Stimulated activated CD8-positive, alpha-beta memory T cell treated with anti-CD3 and anti-CD28 coated beads, Interleukin-7, amount 100 ng/mL, for 4 hours (primary cell): Measurements from ENCODE around the gene DNM3.
A peak's percentile ranks its signal among the peaks of the same experiment; 100 is the strongest.
"Not testable (repeated sequence)": the region's sequence is repeated elsewhere in the genome, so short reads cannot be mapped to it uniquely, and the experiment has no call there.

ENCODE experiments used
- DNase-seq, 2 donors: peaks; one replicate each; pipeline ENCODE4 v3.0.0-alpha.2; 2020; ENCODE audit warnings: low read depth in 2 of 2

DNM3 gene

DNA sequence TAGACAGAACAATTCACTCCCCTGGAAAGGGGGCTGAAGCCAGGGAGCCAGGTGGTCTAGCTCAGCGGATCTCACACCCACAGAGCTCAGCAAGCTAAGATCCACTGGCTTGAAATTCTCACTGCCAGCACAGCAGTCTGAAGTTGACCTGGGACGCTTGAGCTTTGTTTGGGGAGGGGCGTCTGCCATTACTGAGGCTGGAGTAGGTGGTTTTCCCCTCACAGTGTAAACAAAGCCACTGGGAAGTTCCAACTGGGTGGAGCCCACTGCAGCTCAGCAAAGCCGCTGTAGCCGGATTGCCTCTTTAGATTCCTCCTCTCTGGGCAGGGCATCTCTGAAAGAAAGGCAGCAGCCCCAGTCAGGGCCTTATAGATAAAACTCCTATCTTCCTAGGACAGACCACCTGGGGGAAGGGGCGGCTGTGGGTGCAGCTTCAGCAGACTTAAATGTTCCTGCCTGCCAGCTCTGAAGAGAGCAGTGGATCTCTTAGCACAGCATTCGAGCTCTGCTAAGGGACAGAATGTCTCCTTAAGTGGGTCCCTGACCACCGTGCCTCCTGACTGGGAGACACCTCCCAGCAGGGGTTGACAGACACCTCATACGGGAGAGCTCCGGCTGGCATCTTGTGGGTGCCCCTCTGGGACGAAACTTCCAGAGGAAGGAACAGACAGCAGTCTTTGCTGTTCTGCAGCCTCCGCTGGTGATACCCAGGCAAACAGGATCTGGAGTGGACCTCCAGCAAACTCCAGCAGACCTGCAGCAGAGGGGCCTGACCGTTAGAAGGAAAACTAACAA lies 183.8 kb downstream of the DNM3 start:
- not testable (repeated sequence) for DNase-seq

DNA sequence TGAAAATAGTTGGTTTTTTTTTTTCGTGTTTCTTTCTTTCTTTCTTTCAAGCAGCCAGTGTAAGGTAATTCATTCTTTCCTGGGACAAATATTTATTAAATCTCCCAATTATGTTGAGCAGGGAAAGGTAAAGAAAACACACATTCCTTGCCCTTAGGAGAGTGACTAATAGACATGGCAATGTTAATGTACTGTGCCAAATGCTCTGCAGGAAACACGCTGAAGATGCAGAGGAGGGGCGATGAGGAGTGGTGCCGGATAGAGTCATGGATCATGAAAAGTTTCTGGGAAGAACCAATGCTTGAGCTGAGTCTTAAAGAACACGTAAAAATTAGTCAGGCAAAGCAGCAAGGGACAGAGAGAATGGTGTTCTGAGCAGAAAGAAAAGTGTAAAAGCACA lies 199.2 kb downstream of the DNM3 start:
- DNase-seq = no peak

DNA sequence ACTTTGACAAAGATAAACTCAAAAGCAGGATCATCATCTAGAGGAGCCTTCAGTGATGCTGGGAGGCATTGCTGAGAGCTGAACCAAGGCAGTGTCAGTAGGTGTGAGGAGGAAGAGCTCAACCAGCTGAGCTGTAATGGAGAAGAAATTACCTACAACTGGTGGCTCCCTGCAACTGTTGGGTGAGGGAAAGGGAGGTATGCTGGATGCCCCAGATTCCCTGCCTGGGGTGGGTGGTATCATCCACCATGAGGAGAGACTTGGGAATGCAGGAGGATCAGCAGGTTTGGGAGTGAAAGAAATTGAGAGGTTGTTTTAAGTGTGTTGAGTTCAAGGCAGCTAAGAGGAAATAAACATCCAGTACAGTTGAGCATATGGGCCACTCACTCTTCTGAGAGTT lies 199.8 kb downstream of the DNM3 start:
- DNase-seq = no peak

DNA sequence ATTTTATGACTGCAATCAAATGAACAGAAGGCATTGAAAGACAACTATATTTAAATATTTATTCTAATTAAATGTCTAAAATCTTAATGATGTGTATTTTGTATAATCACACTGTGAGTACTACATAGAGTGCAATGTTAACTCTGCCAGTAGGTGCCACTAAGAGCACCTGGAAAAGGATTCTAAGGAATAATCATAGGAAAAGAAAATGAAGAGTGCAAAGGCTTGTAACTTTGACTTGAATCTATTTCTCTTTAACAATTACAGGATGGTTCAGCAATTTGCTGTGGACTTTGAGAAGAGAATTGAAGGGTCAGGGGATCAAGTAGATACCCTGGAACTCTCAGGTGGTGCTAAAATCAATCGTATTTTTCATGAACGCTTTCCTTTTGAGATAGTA lies 200.4 kb downstream of the DNM3 start:
- DNase-seq = no peak

DNA sequence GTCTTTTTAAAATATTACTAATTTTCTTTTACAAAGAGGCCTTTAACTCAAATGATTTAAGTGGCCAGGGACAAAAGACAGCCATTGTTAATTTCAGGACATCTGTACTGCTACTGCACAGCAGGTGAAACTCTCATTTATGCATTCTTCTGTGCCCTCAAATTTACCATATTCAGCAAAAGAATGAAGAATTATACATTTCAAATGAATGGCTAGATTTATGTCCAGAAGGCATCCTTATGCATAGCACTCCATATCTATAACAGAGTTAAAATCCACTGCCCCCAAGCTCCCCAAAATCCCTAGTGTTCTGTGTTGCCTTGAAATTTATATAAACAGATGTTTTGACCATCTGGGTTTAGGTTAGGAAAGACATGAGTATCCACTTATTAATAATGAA lies 202.6 kb downstream of the DNM3 start:
- DNase-seq = no peak

DNA sequence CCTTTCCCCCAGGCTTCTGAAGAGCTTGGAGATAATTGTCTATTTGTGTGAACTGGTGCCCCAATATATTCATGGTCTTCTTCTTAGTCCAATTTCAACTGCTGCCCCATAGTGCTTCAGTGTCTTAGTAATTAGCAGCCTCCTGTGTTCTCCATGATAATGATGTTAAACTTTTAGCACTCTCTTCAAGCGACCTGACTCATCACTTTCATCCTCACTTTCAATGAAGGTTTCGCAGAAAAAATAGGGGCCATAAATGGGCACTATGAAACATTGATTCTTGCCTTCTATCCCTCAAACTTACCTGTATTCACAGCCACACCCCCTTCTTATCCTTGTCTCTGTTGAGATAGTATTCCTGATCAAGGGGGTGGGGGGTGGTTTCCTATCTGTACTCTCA lies 210.6 kb downstream of the DNM3 start:
- DNase-seq = no peak

DNA sequence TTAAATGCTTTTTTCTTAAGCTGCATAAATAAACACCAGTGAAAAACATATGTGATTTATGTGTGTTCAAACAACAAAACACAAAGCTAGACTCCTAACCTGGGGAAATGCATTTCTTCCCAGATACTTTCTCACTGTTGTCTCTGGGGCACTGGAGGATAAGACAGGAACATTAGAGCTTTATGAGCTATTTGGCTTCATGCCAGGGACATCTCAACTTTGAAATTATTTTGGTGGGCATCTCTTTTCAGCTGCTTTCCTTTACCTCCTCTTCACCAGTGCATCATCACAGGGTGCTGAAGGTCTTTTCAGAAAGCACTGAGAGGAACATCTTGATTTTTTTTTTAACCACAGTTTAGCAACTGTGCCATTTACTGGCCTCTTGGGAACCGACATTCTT lies 212.9 kb downstream of the DNM3 start:
- no peak for DNase-seq

DNA sequence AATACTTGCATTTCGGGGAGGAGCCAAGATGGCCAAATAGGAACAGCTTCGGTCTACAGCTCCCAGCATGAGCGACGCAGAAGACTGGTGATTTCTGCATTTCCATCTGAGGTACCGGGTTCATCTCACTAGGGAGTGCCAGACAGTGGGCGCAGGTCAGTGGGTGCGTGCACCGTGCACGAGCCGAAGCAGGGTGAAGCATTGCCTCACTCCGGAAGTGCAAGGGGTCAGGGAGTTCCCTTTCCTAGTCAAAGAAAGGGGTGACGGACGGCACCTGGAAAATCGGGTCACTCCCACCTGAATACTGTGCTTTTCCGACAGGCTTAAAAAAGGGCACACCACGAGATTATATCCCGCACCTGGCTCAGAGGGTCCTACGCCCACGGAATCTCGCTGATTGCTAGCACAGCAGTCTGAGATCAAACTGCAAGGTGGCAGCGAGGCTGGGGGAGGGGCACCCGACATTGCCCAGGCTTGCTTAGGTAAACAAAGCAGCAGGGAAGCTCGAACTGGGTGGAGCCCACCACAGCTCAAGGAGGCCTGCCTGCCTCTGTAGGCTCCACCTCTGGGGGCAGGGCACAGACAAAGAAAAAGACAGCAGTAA lies 214.6 kb downstream of the DNM3 start:
- DNase-seq = not testable (repeated sequence)

DNA sequence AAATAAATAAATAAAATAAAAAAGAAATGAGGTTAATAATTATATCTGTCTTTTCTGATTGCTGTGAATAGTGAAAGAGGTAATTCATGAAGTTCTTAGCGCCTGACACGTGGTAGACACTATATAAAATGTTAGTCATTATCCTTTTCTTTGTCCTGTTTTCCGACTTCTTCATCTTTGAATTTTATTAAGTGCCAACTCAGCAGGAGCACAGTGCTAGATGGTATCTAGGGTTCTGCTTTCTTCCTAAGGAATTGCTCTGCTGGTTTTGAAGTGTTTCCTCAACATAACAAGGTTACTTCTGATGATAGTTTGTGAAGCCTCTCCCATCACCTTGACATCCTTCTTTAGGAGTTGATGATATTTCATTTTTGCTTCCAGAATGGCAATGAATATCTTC lies 227.0 kb downstream of the DNM3 start:
- no peak for DNase-seq

DNA sequence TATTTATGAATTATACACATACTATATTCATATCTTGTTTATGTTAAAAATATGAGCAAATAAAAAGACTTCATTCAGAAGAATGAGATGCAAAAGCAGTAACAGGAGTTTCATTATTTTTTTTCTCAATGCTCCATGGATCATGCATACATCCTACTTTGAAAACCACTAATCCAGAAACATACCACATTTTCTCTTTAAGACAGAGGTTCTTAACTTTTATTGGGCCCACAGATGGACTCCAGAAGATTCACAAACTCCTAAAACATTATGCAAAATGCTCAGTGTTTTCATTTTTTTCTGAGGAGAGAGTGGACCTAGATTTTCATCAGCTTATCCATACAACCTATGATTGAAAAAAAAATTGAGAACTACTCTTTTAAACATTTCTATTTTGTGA lies 227.8 kb downstream of the DNM3 start:
- DNase-seq = no peak

DNA sequence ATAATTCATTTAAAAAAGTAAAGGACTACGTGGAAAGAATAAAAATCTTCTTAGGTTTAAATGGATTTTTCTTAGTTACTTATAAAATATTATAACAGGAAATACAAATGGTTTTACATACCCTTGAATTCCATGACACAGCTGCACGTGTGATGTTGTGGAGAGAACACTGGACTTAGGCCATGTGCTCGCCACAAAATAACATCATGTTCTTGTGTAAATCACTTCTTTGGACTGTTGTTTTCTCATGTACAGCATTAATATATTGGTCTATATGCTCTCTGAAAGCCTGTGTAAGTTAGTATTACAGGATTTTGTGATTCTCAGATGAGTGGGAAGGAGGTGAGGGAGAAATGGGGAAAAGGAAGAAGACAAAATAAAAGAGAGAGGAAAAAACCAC lies 228.2 kb downstream of the DNM3 start:
- no peak for DNase-seq

DNA sequence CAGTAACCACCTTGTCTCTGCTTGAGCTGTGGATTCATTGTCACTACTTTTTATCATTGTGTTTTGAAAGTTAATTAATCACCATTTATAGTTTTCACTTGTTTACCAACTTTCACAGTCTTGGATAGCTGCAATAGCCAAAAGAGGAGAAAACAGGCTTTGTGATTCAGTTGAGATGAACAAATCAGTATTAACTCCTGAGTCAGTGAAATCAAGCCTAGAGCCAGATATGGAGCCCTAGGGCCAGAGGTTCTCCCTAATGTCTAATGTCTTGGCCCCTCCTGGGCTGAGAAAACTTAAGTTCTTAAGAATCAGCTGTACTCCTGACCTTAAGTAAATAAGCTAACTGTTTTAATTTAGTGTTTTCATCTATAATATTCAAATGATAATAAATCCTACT lies 228.8 kb downstream of the DNM3 start:
- DNase-seq = no peak

DNA sequence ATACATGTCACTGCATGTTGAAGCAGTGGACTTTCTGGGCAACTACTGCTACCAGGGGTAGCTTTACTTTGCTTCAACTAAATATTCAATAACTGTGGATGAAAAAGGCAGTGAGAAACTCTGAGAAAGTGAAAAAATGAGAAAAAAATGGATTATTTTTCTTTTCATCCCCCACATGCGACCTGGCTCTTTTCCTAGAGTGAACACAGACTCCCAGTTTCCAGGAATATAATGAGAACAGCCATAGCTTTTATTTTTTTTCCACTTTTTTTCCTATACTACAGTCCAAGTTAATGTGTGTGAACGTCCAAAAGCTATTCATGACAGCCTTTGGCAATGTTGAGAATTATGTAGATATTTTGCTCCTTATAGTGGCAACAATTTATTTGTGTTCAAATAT lies 230.4 kb downstream of the DNM3 start:
- DNase-seq = no peak

DNA sequence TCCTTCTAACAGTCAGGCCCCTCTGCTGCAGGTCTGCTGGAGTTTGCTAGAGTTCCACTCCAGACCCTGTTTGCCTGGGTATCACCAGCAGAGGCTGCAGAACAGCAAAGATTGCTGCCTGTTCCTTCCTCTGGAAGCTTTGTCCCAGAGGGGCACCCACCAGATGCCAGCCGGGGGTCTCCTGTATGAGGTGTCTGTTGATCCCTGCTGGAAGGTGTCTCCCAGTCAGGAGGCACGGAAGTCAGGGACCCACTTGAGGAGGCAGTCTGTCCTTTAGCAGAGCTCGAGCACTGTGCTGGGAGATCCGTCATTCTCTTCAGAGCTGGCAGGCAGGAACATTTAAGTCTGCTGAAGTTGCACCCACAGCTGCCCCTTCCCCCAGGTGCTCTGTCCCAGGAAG lies 238.6 kb downstream of the DNM3 start:
- not testable (repeated sequence) for DNase-seq

DNA sequence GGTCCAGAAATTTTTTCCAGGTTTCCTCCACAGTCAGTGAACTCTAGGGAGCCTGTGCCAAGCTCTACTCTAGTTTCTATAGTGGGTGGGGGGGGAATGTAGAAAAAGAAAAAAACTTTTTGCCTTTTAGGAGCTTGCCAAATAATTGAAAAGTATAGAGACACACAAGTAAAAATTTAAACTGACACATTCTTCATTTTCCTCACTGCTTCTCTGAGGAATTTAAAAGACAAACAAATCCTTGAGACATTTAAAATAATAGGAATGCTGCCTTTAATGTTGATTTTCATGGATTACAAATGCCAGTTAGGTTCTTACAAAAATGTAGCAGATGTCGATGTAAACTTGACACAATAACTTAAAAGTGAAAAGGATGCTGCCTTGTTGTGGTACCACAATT lies 241.9 kb downstream of the DNM3 start:
- DNase-seq = no peak

DNA sequence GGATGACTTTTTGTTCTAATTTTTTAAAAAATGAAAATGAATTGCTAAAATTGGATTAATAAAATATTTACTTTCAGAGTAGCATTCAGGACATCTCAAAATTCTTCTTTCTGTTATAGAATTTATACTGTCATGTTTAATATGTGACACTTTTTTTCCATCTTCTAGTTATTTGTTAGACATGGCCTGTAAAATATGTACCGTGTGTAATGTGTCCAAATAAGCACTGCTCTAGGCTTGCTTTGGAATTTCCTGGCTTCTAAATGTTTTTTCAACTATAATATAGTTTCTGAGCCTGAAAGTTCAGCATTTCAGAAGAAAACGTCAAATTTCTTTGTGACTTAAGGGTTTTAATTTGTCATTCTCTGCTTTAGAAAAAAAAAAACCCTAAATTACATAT lies 243.6 kb downstream of the DNM3 start:
- no peak for DNase-seq

DNA sequence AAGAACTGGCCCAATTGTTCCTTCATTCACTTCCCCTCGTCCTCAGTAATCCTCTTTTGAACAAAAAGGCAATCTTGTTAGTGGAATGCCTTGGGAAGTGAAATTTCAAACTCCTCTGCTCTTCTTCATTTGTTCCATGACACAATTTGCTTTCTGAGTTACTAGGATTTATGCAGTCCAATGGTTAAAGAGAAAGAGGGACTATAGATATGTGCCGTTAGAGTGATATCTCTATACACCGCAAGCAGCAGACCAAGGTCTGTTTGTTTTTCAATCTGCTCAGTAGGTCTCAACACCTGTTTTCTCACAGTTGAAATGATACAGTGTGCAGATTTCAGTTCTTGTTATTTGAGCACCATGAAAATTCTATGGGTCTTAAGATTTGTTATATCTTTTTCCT lies 244.0 kb downstream of the DNM3 start:
- DNase-seq = no peak

DNA sequence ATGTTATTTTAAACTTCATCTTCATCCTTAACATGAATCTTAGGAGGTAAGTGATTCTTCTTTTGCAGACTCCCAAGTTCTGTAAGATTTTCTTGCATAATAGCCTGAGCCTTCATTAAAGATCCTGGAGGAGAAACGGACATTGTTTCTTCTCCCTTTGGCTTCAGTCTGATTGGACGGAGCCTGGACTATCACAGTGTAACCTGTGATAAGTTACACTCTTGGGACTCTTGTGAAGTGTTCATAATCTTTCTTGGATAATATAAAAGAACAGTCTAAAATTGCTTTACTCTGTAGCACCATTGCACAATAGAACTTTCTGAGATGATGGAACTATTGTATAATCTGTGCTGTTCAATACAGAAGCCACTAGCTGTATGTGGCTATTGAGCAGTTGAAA lies 244.8 kb downstream of the DNM3 start:
- no peak for DNase-seq

DNA sequence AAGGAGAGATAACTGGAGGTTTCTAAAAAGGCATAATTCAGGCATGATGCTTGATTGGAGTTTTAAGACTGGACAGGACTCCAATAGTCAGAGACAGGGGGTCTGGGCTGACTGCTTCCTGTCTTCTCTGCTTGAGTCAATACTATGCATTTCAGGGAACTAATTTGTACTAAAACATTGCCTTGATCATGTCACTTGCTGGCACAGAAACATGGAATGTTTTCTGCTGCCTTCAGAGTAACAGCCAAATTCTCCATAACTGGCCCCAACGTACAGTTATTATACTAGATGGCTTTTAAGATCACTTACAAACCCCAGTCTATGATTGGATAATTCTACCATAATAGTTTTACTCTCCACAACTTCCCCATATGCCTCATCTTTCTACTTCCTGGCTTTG lies 247.0 kb downstream of the DNM3 start:
- DNase-seq = no peak

DNA sequence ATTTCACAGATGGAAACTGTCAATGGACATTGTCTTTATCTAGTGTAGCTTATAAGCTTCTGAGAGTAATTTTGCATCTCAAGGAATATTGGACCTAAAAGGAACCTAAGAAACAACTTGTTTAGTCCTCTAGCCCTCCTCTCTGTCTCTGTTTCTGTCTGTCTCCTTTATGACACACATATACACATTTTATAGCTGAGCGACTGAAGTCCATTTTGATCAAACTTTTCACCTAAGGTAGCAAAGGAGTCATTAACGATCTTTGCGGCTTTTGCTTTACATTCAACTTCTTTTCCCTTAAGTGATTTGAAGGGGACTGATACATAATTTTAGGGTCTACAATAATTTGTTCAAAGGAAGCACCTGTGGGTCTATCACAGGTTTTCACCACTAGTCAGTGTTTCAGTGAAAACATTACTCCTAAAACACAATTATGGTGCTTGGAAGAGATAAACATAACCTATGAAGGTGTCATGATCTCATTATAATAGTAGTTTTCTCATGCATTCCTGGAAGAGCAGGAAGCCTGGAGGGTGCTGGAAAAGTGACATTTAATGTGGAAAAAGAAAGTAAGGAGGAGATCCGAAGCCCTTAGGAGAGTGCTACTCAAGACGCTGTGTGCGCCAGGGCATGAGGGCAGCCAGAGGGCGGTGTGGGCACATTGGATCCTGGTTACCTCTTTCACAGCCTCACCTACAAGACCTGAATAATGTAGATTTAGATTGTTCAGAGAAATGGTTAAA lies 248.6 kb downstream of the DNM3 start:
- DNase-seq = peak; percentile 18 to 33

DNA sequence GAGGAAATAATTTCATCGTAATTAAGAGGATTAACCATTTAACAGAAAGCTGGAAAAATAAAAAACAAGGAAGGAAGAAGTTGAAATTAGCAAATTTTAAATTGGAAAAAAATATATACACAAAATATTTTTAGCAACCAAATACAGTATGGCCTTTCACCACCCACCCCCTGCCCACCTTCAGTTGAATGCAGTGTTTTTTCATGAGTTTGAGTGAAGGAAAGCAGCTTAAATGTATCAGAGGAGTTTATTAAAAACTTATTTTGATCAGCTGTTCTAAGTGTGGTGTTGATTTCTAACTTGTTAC lies 249.2 kb downstream of the DNM3 start:
- no peak for DNase-seq

DNA sequence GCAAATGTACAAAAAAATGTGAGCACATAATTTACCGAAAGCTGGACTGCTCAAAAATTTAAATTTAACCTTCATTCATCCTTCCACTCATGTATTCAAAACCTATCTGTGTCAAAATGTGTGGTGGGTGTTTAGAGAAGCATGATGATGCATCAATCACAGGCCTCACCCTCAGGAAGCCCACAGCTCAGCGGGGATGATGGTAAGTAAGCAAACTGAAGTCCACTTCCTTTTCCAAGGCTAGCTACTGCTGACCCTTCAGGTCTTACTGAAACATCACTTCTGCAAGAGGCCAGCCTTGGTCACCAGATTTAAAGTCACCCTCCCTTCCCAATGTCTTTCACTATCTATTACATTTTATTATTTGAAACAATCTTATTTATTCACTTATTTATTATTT lies 254.5 kb downstream of the DNM3 start:
- no peak for DNase-seq

DNA sequence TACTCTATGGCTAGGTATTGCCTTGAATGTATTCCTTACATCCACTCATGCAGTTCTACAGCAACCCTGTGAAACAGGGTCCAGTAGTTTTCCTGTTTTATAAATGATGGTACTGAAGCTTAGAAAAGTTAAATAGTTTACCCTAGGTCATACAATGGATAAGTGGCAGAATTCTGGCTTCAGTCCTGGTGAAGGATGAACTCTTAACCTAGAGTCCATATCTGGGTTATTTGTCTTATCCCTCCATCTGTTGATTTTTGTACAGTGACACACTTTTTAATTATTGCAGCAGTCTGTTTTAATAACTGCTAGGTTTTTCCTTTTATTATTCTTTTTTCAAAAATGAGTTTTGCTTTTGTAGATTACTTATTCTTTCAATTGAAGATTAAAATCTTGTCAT lies 263.9 kb downstream of the DNM3 start:
- DNase-seq = no peak
